NCI-H510A (cell line): ENCODE data around the gene GARNL3.

Source experiments
- DNase-seq: peaks from one replicate; lab custom pipeline; 2025; lab: John Stamatoyannopoulos, UW

GARNL3 gene

GRCh38 chr9:127277770-127278169 is 13.2 kb downstream of the GARNL3 start:
- DNase-seq: no peak

GRCh38 chr9:127278372-127278771 is 13.8 kb downstream of the GARNL3 start:
- no peak for DNase-seq

GRCh38 chr9:127279717-127280285 is 15.2 kb downstream of the GARNL3 start:
- peak; percentile 44 for DNase-seq

GRCh38 chr9:127280880-127281660 is 16.5 kb downstream of the GARNL3 start:
- DNase-seq: no peak

GRCh38 chr9:127281891-127282290 is 17.3 kb downstream of the GARNL3 start:
- DNase-seq: no peak

- DNase-seq: no peak
Measured at GRCh38 chr9:127282611-127283010, 18.0 kb downstream of the GARNL3 start.

GRCh38 chr9:127283135-127283534 is 18.6 kb downstream of the GARNL3 start:
- no peak for DNase-seq

GRCh38 chr9:127283917-127284497 is 19.4 kb downstream of the GARNL3 start:
- no peak for DNase-seq

- no peak for DNase-seq
Measured at GRCh38 chr9:127285965-127286364, 21.4 kb downstream of the GARNL3 start.

- no peak for DNase-seq
Measured at GRCh38 chr9:127290561-127291065, 26.0 kb downstream of the GARNL3 start.

- no peak for DNase-seq
Measured at GRCh38 chr9:127291246-127291778, 26.7 kb downstream of the GARNL3 start.

- no peak for DNase-seq
Measured at GRCh38 chr9:127292415-127292814, 27.8 kb downstream of the GARNL3 start.

GRCh38 chr9:127293328-127293727 is 28.8 kb downstream of the GARNL3 start:
- no peak for DNase-seq

- DNase-seq: no peak
Measured at GRCh38 chr9:127293767-127294166, 29.2 kb downstream of the GARNL3 start.

- no peak for DNase-seq
Measured at GRCh38 chr9:127295005-127295404, 30.4 kb downstream of the GARNL3 start.

GRCh38 chr9:127300886-127301447 is 36.4 kb downstream of the GARNL3 start:
- DNase-seq: no peak

GRCh38 chr9:127303830-127304229 is 39.3 kb downstream of the GARNL3 start:
- DNase-seq: no peak

- no peak for DNase-seq
Measured at GRCh38 chr9:127305206-127305837, 40.7 kb downstream of the GARNL3 start.

- DNase-seq: no peak
Measured at GRCh38 chr9:127305838-127306226, 41.3 kb downstream of the GARNL3 start.

GRCh38 chr9:127307802-127308201 is 43.2 kb downstream of the GARNL3 start:
- no peak for DNase-seq

GRCh38 chr9:127308652-127309434 is 44.3 kb downstream of the GARNL3 start:
- no peak for DNase-seq
